SK-N-SH (cell line): ENCODE results near the gene SPATA18. TPM values are rescaled to one million over a fixed set of nuclear protein-coding genes. Genes with fewer than 3 reads are reported as not detected.

Source experiments
- CTCF ChIA-PET: fragments of 300-600, 350-600 bp; formaldehyde crosslinking; extraction: SDS; loops from one replicate; lab custom pipeline; 2021; lab: Yijun Ruan, JAX
- POLR2A ChIA-PET: fragments of 350-600 bp; sonication (Branson Sonifier 250); formaldehyde crosslinking; extraction: SDS; loops from one replicate; lab custom pipeline; 2020; ENCODE audit warnings: antibody characterized with exemption, inconsistent platforms; lab: Yijun Ruan, JAX
- DNase-seq: peaks from one replicate; pipeline ENCODE4 v3.0.0; 2012
- H2AFZ ChIP-seq: fragments of 200-600 bp; sonication (generic); 2 replicates; pipeline ENCODE4 v1.8.1; 2016; ENCODE audit warnings: antibody characterized with exemption, mild to moderate bottlenecking, low read depth
- H3F3A ChIP-seq: fragments of 200-600 bp; sonication (generic); replicated peaks from 2 replicates; pipeline ENCODE3; 2016; ENCODE audit warnings: antibody characterized with exemption, mild to moderate bottlenecking; ENCODE audit not compliant: insufficient read depth
- H3K27ac ChIP-seq, 2 experiments: fragments of 200-500 bp in 1 of 2; fragments of 200-600 bp in 1 of 2; sonication (Bioruptor generic) in 1 of 2; sonication (generic), shearing (Covaris generic) in 1 of 2; 2 replicates each; pipeline versions ENCODE4 v1.5.1 to v1.6.1; 2014 to 2016; ENCODE audit warnings: low read depth in 2 of 2, inconsistent platforms in 1 of 2, low read length in 1 of 2, mild to moderate bottlenecking in 1 of 2, mixed read lengths in 1 of 2
- H3K27me3 ChIP-seq: fragments of 200-600 bp; sonication (generic), shearing (Covaris generic); 2 replicates; pipeline ENCODE4 v1.6.1; 2016; ENCODE audit warnings: mixed run types; ENCODE audit not compliant: insufficient read depth
- H3K36me3 ChIP-seq, 2 experiments: fragments of 200-500 bp in 1 of 2; fragments of 200-600 bp in 1 of 2; sonication (Bioruptor generic) in 1 of 2; sonication (generic) in 1 of 2; replicated peaks in 1 of 2; 2 replicates each; pipeline versions ENCODE3 to v1.5.1; 2014 to 2016; ENCODE audit warnings: low read length in 1 of 2, mild to moderate bottlenecking in 1 of 2; ENCODE audit not compliant: insufficient read depth in 2 of 2, control insufficient read depth in 1 of 2
- H3K4me1 ChIP-seq, 2 experiments: fragments of 200-500 bp in 1 of 2; fragments of 200-600 bp in 1 of 2; sonication (Bioruptor generic) in 1 of 2; sonication (generic), shearing (Covaris generic) in 1 of 2; 2 replicates each; pipeline versions ENCODE4 v1.5.1 to v1.6.1; 2014 to 2016; ENCODE audit warnings: low read depth in 1 of 2, low read length in 1 of 2, mixed run types in 1 of 2; ENCODE audit not compliant: insufficient read depth in 2 of 2, control insufficient read depth in 1 of 2
- H3K4me2 ChIP-seq: fragments of 200-600 bp; sonication (generic), shearing (Covaris generic); 2 replicates; pipeline ENCODE4 v1.6.1; 2017; ENCODE audit warnings: mixed run types
- H3K4me3 ChIP-seq, 2 experiments: fragments of 200-500 bp in 1 of 2; fragments of 200-600 bp in 1 of 2; sonication (Bioruptor generic) in 1 of 2; sonication (generic), shearing (Covaris generic) in 1 of 2; 2 replicates each; pipeline versions ENCODE4 v1.5.1 to v1.8.1; 2014 to 2016; ENCODE audit warnings: low read depth in 2 of 2, inconsistent platforms in 1 of 2, low read length in 1 of 2, mild to moderate bottlenecking in 1 of 2, mixed read lengths in 1 of 2, moderate library complexity in 1 of 2
- H3K79me2 ChIP-seq: fragments of 200-600 bp; sonication (generic); 2 replicates; pipeline ENCODE4 v1.8.1; 2017; ENCODE audit warnings: mild to moderate bottlenecking; ENCODE audit not compliant: insufficient read depth
- H3K9ac ChIP-seq: fragments of 200-600 bp; sonication (generic); 2 replicates; pipeline ENCODE4 v1.6.1; 2017; ENCODE audit warnings: mixed run types
- H3K9me2 ChIP-seq: fragments of 200-600 bp; sonication (generic); 2 replicates; pipeline ENCODE4 v1.6.1; 2017; ENCODE audit warnings: mixed run types
- H3K9me3 ChIP-seq: fragments of 200-600 bp; sonication (generic); 2 replicates; pipeline ENCODE4 v1.6.1; 2017; ENCODE audit warnings: mixed run types, mild to moderate bottlenecking, moderate library complexity
- H4K20me1 ChIP-seq: fragments of 200-600 bp; sonication (generic); 2 replicates; pipeline ENCODE4 v1.6.1; 2017; ENCODE audit warnings: mild to moderate bottlenecking, mixed run types; ENCODE audit not compliant: insufficient read depth
- CHD2 ChIP-seq: fragments of 150-350 bp; IDR thresholded peaks from 2 replicates; pipeline ENCODE4 v1.6.1; 2018; ENCODE audit warnings: low read length; ENCODE audit not compliant: partially characterized antibody
- EP300 ChIP-seq, 2 experiments: IDR thresholded peaks; 2 replicates each; pipeline versions ENCODE4 v1.4.0 to v1.6.1; 2012; ENCODE audit warnings: borderline replicate concordance in 1 of 2, low read depth in 1 of 2, low read length in 1 of 2
- EZH2phosphoT487 ChIP-seq: fragments of 200-600 bp; sonication (generic); IDR thresholded peaks from 2 replicates; pipeline ENCODE4 v1.6.1; 2017; ENCODE audit warnings: low read depth, mixed run types, mild to moderate bottlenecking, antibody characterized with exemption, moderate library complexity, borderline replicate concordance
- FOXJ3 ChIP-seq: sonication (generic); formaldehyde crosslinking; IDR thresholded peaks from 2 replicates; pipeline ENCODE4 v1.5.1; 2020; ENCODE audit warnings: mild to moderate bottlenecking, missing genetic modification reagents
- FOXM1 ChIP-seq: IDR thresholded peaks from 2 replicates; pipeline ENCODE4 v1.4.0; 2012; ENCODE audit warnings: low read depth, mild to moderate bottlenecking
- GATA2 ChIP-seq: sonication (generic); formaldehyde crosslinking; IDR thresholded peaks from 2 replicates; pipeline ENCODE4 v1.5.0; 2020; ENCODE audit warnings: mild to moderate bottlenecking, missing genetic modification reagents
- MEF2A ChIP-seq: IDR thresholded peaks from 2 replicates; pipeline ENCODE4 v1.4.0; 2012; ENCODE audit warnings: low read depth, borderline replicate concordance
- NFIC ChIP-seq: IDR thresholded peaks from 2 replicates; pipeline ENCODE4 v1.4.0; 2012; ENCODE audit warnings: borderline replicate concordance
- NRF1 ChIP-seq: IDR thresholded peaks from 2 replicates; pipeline ENCODE4 v1.6.1; 2012; ENCODE audit warnings: low read depth, mild to moderate bottlenecking, low read length
- POLR2AphosphoS5 ChIP-seq: IDR thresholded peaks from 2 replicates; pipeline ENCODE4 v1.6.1; 2012; ENCODE audit warnings: low read depth, low read length
- RAD21 ChIP-seq: IDR thresholded peaks from 2 replicates; pipeline ENCODE4 v1.6.1; 2012; ENCODE audit warnings: mild to moderate bottlenecking, low read length
- REST ChIP-seq: IDR thresholded peaks from 2 replicates; pipeline ENCODE4 v1.6.1; 2012; ENCODE audit warnings: mild to moderate bottlenecking, low read depth, low read length, moderate library complexity
- SMC3 ChIP-seq: IDR thresholded peaks from 2 replicates; pipeline ENCODE4 v1.6.1; 2012; ENCODE audit warnings: low read depth, low read length, improper control_type of control experiment
- TAF1 ChIP-seq: IDR thresholded peaks from 2 replicates; pipeline ENCODE4 v1.6.1; 2012; ENCODE audit warnings: low read depth, mild to moderate bottlenecking, low read length, moderate library complexity, borderline replicate concordance
- USF2 ChIP-seq: fragments of 150-350 bp; IDR thresholded peaks from 2 replicates; pipeline ENCODE4 v1.6.1; 2017; ENCODE audit warnings: antibody characterized with exemption, low read length, low read depth, borderline replicate concordance
- YY1 ChIP-seq: IDR thresholded peaks from 2 replicates; pipeline ENCODE4 v1.4.0; 2012; ENCODE audit warnings: low read depth, mild to moderate bottlenecking
- WGBS: methylation state at CpG from one replicate; pipeline ENCODE4 v1.1.6; 2017; ENCODE audit warnings: low lambda C conversion rate; 5-methylcytosine and 5-hydroxymethylcytosine counted together
- polyA plus RNA-seq, 3 experiments: library from polyadenylated mRNA; depleted of rRNA; stranded (reverse); fragments of >200 nt; gene quantifications; 2 replicates each; pipeline ENCODE4 v1.2.3, GENCODE V29; 2012
- TF ChIP-seq, protein P1 (sequence below): fragments of 150-350 bp; IDR thresholded peaks from 2 replicates; pipeline ENCODE4 v1.6.1; 2016; ENCODE audit warnings: mild to moderate bottlenecking, low read depth, low read length
- TF ChIP-seq, protein P2 (sequence below): IDR thresholded peaks from 2 replicates; pipeline ENCODE4 v1.4.0; 2012; ENCODE audit warnings: low read depth
- TF ChIP-seq, protein P3 (sequence below): fragments of 200-600 bp; sonication (generic); IDR thresholded peaks from 2 replicates; pipeline ENCODE4 v1.6.1; 2017; ENCODE audit warnings: antibody characterized with exemption, mild to moderate bottlenecking, moderate library complexity

Gene SPATA18
- polyA plus RNA-seq, 1 of the 3 experiments (the other 2 are of a cell fraction): 1.2 TPM

DNA sequence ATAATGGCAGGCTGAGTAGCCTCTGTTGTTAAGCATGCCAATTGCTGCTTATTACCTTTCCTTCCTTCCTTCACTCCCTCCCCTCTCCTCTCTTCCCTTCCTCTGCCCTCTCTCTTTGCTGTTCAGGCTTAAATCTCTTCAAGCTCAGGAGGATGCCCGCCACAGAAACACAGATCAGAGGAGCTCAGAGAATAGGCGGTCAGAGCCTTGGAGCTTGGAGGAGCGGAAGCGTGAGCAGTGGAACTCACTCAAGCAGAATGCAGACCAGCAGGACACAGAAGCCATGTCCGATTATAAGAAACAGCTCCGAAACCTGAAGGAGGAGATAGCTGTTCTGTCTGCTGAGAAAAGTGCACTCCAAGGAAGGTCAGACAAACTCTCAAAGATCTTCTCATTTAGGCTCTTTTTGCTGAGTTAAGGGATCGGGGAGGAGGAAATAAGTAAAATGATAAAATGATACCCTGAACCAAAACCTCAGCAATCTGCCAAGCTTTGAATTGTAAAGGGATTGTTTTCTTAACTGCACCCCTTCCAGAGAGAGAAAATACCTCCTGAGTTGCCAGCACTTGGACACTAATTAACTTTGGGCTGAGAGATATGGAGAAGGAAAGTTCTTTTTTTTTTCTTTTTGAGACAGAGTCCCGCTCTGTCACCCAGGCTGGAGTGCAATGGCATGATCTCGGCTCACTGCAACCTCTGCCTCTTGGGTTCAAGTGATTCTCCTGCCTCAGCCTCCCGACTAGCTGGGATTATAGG, 20.9 kb downstream of the SPATA18 start:
- Histone ChIP-seq H3F3A (no peaks in the 10 kb centered on the region), H3K36me3 (no peaks in the 10 kb centered on the region), H4K20me1 (no peaks in the 10 kb centered on the region), H3K4me3 (no peak overlapping the region), H3K27me3 (no peaks in the 10 kb centered on the region), H3K4me2 (no peak overlapping the region), H2AFZ (no peak overlapping the region), H3K4me1 (no peaks in the 10 kb centered on the region; a peak in 1 of 4 replicates), H3K9ac (no peak overlapping the region), H3K79me2 (no peaks in the 10 kb centered on the region), H3K9me3 (no peaks in the 10 kb centered on the region), H3K27ac (no peak overlapping the region), H3K9me2 (no peaks in the 10 kb centered on the region)
- TF ChIP-seq RAD21 (no peak), NFIC (no peak), CHD2 (no peak), SMC3 (no peak), YY1 (no peak), FOXM1 (no peak), USF2 (no peak), FOXJ3 (CRISPR knock-in tag) (no peak), EZH2phosphoT487 (no peak), EP300 (IDR thresholded peaks at IDR 0.05; ENCODE audit: borderline replicate concordance in 1 of 2, low read depth in 1 of 2, low read length in 1 of 2) (no peak), REST (no peak), POLR2AphosphoS5 (no peak), TAF1 (no peak), GATA2 (CRISPR knock-in tag) (no peak), MEF2A (no peak), NRF1 (no peak)
- TF ChIP-seq, protein P1, sequence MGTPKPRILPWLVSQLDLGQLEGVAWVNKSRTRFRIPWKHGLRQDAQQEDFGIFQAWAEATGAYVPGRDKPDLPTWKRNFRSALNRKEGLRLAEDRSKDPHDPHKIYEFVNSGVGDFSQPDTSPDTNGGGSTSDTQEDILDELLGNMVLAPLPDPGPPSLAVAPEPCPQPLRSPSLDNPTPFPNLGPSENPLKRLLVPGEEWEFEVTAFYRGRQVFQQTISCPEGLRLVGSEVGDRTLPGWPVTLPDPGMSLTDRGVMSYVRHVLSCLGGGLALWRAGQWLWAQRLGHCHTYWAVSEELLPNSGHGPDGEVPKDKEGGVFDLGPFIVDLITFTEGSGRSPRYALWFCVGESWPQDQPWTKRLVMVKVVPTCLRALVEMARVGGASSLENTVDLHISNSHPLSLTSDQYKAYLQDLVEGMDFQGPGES: no peak
- TF ChIP-seq, protein P2, sequence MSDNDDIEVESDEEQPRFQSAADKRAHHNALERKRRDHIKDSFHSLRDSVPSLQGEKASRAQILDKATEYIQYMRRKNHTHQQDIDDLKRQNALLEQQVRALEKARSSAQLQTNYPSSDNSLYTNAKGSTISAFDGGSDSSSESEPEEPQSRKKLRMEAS: no peak
- TF ChIP-seq, protein P3, sequence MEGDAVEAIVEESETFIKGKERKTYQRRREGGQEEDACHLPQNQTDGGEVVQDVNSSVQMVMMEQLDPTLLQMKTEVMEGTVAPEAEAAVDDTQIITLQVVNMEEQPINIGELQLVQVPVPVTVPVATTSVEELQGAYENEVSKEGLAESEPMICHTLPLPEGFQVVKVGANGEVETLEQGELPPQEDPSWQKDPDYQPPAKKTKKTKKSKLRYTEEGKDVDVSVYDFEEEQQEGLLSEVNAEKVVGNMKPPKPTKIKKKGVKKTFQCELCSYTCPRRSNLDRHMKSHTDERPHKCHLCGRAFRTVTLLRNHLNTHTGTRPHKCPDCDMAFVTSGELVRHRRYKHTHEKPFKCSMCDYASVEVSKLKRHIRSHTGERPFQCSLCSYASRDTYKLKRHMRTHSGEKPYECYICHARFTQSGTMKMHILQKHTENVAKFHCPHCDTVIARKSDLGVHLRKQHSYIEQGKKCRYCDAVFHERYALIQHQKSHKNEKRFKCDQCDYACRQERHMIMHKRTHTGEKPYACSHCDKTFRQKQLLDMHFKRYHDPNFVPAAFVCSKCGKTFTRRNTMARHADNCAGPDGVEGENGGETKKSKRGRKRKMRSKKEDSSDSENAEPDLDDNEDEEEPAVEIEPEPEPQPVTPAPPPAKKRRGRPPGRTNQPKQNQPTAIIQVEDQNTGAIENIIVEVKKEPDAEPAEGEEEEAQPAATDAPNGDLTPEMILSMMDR: no peak
- CTCF ChIA-PET: interaction anchor here (0.6 to 1.0 kb wide), 2 partner anchors 15 to 172 kb away, joined by 3 to 4 read pairs; no protein-coding TSS in a partner anchor
- DNase-seq: no peak
- 62% methylated on average over 10 of the region's 10 CpGs for WGBS
- POLR2A ChIA-PET: no interaction called here
